PC-9 (cell line): Measurements from ENCODE around the gene PLS3. TPM values are rescaled to one million over a fixed set of nuclear protein-coding genes. Genes with fewer than 3 reads are reported as not detected.

ENCODE experiments used
- BruUV-seq: library from RNA; stranded (reverse); fragments of 400-500 nt; replicated peaks from 2 replicates; lab custom pipeline; 2021; lab: Mats Ljungman, UMichigan
- CTCF ChIA-PET: fragments of 300-600 bp; sonication (Branson Sonifier 250); formaldehyde crosslinking; loops from one replicate; lab custom pipeline; 2022; ENCODE audit warnings: antibody characterized with exemption; lab: Charles Lee
- POLR2A ChIA-PET: fragments of 300-600 bp; sonication (Branson Sonifier 250); formaldehyde crosslinking; loops from one replicate; lab custom pipeline; 2022; ENCODE audit warnings: antibody characterized with exemption; ENCODE audit not compliant: unreplicated experiment; lab: Charles Lee
- DNase-seq, 2 experiments: peaks; one replicate each; pipeline versions ENCODE4 v3.0.0 to v3.0.0-alpha.2; 2015 to 2022; ENCODE audit warnings: mixed read lengths in 1 of 2
- H2AFZ ChIP-seq: fragments of 200-600 bp; sonication (generic); 2 replicates; pipeline ENCODE4 v1.8.1; 2017; ENCODE audit warnings: antibody characterized with exemption
- H3F3A ChIP-seq: fragments of 200-600 bp; sonication (generic); 2 replicates; pipeline ENCODE4 v1.8.1; 2017; ENCODE audit warnings: antibody characterized with exemption, mild to moderate bottlenecking, low read depth; ENCODE audit not compliant: insufficient read depth
- H3K27ac ChIP-seq: fragments of 200-600 bp; sonication (generic); 2 replicates; pipeline ENCODE4 v1.6.1; 2016; ENCODE audit warnings: mixed run types
- H3K27me3 ChIP-seq: fragments of 200-600 bp; sonication (generic); 2 replicates; pipeline ENCODE4 v1.6.1; 2016; ENCODE audit warnings: low read depth, mixed run types; ENCODE audit not compliant: insufficient read depth
- H3K36me3 ChIP-seq: fragments of 200-600 bp; sonication (generic); 2 replicates; pipeline ENCODE4 v1.6.1; 2016; ENCODE audit warnings: low read depth, mixed run types
- H3K4me1 ChIP-seq: fragments of 200-600 bp; sonication (generic); replicated peaks from 2 replicates; pipeline ENCODE4 v1.6.1; 2016; ENCODE audit warnings: mixed run types; ENCODE audit not compliant: insufficient read depth
- H3K4me2 ChIP-seq: fragments of 200-600 bp; sonication (generic); 2 replicates; pipeline ENCODE4 v1.6.1; 2017; ENCODE audit warnings: mixed run types
- H3K4me3 ChIP-seq: fragments of 200-600 bp; sonication (generic); 2 replicates; pipeline ENCODE4 v1.6.1; 2016; ENCODE audit warnings: mixed run types
- H3K79me2 ChIP-seq: fragments of 200-600 bp; sonication (generic); 2 replicates; pipeline ENCODE4 v1.6.1; 2017; ENCODE audit warnings: low read depth, mixed run types
- H3K9me2 ChIP-seq: fragments of 200-600 bp; sonication (generic); 2 replicates; pipeline ENCODE4 v1.8.1; 2017; ENCODE audit warnings: mild to moderate bottlenecking; ENCODE audit not compliant: insufficient read depth
- H3K9me3 ChIP-seq: fragments of 200-600 bp; sonication (generic); 2 replicates; pipeline ENCODE4 v1.8.1; 2016; ENCODE audit warnings: low read depth; ENCODE audit not compliant: insufficient read depth
- H4K20me1 ChIP-seq: fragments of 200-600 bp; sonication (generic); 2 replicates; pipeline ENCODE4 v1.8.1; 2017; ENCODE audit not compliant: insufficient read depth
- EZH2 ChIP-seq: fragments of 200-600 bp; sonication (generic); IDR thresholded peaks from 2 replicates; pipeline ENCODE4 v1.8.0; 2017; ENCODE audit warnings: antibody characterized with exemption, low read depth
- intact Hi-C: fragments of 100-400 bp; cut with micrococcal nuclease; formaldehyde crosslinking; loops from one replicate; pipeline ENCODE4 v1.10.0; 2022; ENCODE audit not compliant: unreplicated experiment
- total RNA-seq: library from RNA; stranded (reverse); gene quantifications from 2 replicates; pipeline ENCODE4 v1.2.3, GENCODE V29; 2021
- TF ChIP-seq, protein P1 (sequence below): fragments of 200-600 bp; sonication (generic); conservative IDR thresholded peaks from 2 replicates; pipeline ENCODE4 v1.6.1; 2017; ENCODE audit warnings: mixed run types, antibody characterized with exemption, mild to moderate bottlenecking, moderate library complexity

The PLS3 gene
- total RNA-seq, 1 experiment from 2014 or later = 257 TPM

DNA sequence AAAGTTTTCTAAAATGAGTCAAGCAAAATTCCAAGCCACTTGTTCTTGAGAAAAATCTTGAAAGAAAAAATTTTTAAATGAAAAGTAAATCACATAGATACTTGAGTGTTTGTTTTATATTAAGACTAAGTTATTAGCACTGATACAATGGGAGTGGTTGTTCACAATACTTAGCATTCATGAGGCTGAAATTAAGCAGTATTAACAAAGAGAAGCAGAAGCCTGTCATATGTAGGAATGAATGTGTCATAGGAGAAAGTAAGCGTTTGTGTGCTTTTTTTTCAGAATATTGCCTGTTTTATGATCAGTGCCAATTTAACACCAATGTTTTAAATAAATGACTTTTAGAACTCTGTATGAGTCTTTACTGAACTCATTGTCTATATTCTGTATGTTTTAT, 37.6 kb downstream of the PLS3 start:
- ChIA-PET CTCF (no interaction called here), POLR2A (no interaction called here)
- no peaks in the 10 kb centered on the region for H4K20me1 ChIP-seq
- H3K4me1 ChIP-seq = peaks cover 37% of the 10 kb centered on the region
- H3K36me3 ChIP-seq = peaks cover 6% of the 10 kb centered on the region
- no peak for TF ChIP-seq EZH2
- TF ChIP-seq, protein P1, sequence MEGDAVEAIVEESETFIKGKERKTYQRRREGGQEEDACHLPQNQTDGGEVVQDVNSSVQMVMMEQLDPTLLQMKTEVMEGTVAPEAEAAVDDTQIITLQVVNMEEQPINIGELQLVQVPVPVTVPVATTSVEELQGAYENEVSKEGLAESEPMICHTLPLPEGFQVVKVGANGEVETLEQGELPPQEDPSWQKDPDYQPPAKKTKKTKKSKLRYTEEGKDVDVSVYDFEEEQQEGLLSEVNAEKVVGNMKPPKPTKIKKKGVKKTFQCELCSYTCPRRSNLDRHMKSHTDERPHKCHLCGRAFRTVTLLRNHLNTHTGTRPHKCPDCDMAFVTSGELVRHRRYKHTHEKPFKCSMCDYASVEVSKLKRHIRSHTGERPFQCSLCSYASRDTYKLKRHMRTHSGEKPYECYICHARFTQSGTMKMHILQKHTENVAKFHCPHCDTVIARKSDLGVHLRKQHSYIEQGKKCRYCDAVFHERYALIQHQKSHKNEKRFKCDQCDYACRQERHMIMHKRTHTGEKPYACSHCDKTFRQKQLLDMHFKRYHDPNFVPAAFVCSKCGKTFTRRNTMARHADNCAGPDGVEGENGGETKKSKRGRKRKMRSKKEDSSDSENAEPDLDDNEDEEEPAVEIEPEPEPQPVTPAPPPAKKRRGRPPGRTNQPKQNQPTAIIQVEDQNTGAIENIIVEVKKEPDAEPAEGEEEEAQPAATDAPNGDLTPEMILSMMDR = no peak
- H3K4me3 ChIP-seq = no peak overlapping the region
- no TSS peak for BruUV-seq
- peaks cover 17% of the 10 kb centered on the region; the same call in 1 of the 2 replicates for H3F3A ChIP-seq
- H3K9me3 ChIP-seq = no peaks in the 10 kb centered on the region
- DNase-seq = no peak
- H3K27me3 ChIP-seq = no peaks in the 10 kb centered on the region
- no peak overlapping the region for H3K4me2 ChIP-seq
- intact Hi-C loops = no loop called here
- H3K27ac ChIP-seq = no peak overlapping the region
- H2AFZ ChIP-seq = no peak overlapping the region
- H3K9me2 ChIP-seq = no peaks in the 10 kb centered on the region
- H3K79me2 ChIP-seq = peaks cover 51% of the 10 kb centered on the region

DNA sequence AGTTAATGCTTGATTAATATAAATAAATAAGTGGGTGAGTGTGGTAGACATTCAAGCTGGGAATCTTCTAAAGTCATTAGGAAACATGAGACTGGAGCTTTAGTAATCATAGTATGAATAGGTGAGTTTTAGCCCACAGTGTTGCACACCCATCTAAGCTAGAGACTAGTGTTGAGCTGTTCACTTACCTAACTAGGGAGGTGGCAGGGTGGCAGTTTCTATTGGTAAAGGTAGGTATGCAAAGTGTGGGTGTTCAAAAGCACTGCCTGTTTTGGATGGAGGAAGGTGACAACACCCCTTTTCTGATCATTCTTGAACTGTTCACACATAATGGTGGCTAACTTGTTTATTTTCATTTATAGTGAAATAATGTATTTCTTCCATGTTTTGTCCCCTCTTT, 41.3 kb downstream of the PLS3 start:
- Histone ChIP-seq H3K36me3 (peaks cover 6% of the 10 kb centered on the region), H3K9me2 (no peaks in the 10 kb centered on the region), H3K4me2 (no peak overlapping the region), H3F3A (peaks cover 10% of the 10 kb centered on the region; the same call in 1 of the 2 replicates), H3K9me3 (no peaks in the 10 kb centered on the region), H3K4me1 (peaks cover 27% of the 10 kb centered on the region), H3K27ac (peak overlapping the region; percentile 61), H4K20me1 (no peaks in the 10 kb centered on the region), H2AFZ (no peak overlapping the region), H3K79me2 (peaks cover 42% of the 10 kb centered on the region), H3K4me3 (no peak overlapping the region), H3K27me3 (no peaks in the 10 kb centered on the region)
- POLR2A ChIA-PET = interaction anchor here (0.7 kb wide), 1 partner anchor 32 kb away, joined by 9 read pairs; no protein-coding TSS in a partner anchor
- intact Hi-C loops = no loop called here
- TF ChIP-seq EZH2 = no peak
- TF ChIP-seq, protein P1 = no peak
- CTCF ChIA-PET = interaction anchor here (0.7 kb wide), 1 partner anchor 41 kb away, joined by 3 read pairs; the partner anchor contains the start of gene PLS3
- no TSS peak for BruUV-seq
- DNase-seq = no peak

DNA sequence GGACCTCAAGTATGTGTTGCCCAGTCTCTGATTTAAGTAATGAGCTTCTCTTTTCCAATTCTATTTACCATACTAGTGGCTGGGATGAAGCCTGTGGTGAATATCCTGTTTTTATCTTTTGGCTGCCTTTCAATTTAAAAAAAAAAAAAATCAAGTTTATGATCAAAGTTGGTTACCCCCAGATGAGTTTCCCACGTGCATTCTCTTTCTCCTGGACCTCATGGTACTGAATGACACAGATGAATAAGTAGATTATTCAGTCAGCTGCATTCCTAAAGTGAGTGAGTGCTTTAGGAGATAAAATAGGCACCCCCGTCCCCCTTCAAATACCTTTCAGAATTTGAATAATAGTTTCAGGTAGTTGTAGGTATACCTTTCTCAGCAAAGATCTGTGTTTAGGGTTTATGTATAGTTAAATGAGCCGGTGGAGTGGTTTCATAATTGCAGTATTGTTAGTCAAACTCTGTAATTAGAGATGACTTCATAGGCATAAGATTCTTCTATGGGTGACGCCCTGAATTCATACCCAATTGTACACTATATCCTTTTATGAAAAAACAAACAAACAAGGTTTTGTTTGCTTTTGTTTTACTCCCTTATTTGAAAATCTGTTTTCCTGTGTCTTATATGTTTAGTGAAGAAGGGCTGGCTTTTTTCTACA, 41.9 kb downstream of the PLS3 start:
- Histone ChIP-seq H3K79me2 (peaks cover 42% of the 10 kb centered on the region), H2AFZ (no peak overlapping the region), H3K27ac (peak overlapping the region; percentile 61), H3K9me2 (no peaks in the 10 kb centered on the region), H3K36me3 (peaks cover 6% of the 10 kb centered on the region), H4K20me1 (no peaks in the 10 kb centered on the region), H3F3A (peaks cover 10% of the 10 kb centered on the region; the same call in 1 of the 2 replicates), H3K9me3 (no peaks in the 10 kb centered on the region), H3K4me2 (peak overlapping the region; percentile 33), H3K4me1 (peaks cover 27% of the 10 kb centered on the region), H3K4me3 (no peak overlapping the region), H3K27me3 (no peaks in the 10 kb centered on the region)
- intact Hi-C loops = no loop called here
- CTCF ChIA-PET = interaction anchor here (0.7 kb wide), 1 partner anchor 42 kb away, joined by 3 read pairs; the partner anchor contains the start of gene PLS3
- POLR2A ChIA-PET = interaction anchor here (0.7 kb wide), 2 partner anchors 12 to 32 kb away, joined by 4 to 9 read pairs; no protein-coding TSS in a partner anchor
- TF ChIP-seq, protein P1 = no peak
- TF ChIP-seq EZH2 = no peak
- DNase-seq = peak in 1 of 2 experiments; percentile 72
- BruUV-seq = no TSS peak
